Measurements from ENCODE around the gene RASSF5.
"Not testable (repeated sequence)": the region's sequence is repeated elsewhere in the genome, so short reads cannot be mapped to it uniquely, and the experiment has no call there.

DNA sequence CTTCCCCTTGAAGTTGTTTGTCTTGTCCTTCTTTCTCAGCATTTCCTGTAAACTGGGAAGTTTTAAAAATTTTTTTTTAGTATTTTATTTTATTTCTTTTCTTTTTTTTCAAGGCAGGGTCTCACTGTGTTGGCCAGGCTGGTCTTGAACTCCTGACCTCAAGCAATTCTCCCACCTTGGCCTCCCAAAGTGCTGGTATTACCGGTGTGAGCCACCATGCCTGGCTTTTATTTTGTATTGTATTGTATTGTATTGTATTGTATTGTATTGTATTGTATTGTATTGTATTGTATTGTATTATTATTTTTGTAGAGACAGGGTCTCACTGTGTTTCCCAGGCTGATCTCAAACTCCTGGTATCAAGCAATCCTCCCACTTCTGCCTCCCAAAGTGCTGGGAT, 23.5 kb upstream of the RASSF5 start:
- TF ChIP-seq, protein P1, sequence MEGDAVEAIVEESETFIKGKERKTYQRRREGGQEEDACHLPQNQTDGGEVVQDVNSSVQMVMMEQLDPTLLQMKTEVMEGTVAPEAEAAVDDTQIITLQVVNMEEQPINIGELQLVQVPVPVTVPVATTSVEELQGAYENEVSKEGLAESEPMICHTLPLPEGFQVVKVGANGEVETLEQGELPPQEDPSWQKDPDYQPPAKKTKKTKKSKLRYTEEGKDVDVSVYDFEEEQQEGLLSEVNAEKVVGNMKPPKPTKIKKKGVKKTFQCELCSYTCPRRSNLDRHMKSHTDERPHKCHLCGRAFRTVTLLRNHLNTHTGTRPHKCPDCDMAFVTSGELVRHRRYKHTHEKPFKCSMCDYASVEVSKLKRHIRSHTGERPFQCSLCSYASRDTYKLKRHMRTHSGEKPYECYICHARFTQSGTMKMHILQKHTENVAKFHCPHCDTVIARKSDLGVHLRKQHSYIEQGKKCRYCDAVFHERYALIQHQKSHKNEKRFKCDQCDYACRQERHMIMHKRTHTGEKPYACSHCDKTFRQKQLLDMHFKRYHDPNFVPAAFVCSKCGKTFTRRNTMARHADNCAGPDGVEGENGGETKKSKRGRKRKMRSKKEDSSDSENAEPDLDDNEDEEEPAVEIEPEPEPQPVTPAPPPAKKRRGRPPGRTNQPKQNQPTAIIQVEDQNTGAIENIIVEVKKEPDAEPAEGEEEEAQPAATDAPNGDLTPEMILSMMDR (conservative IDR thresholded peaks at IDR 0.05) = not testable (repeated sequence)
- TF ChIP-seq EZH2 (IDR thresholded peaks at IDR 0.05; ENCODE audit: low read depth) = not testable (repeated sequence)

Measured in PC-9 (cell line).